Measurements from ENCODE around the gene LHCGR.

Gene LHCGR

DNA sequence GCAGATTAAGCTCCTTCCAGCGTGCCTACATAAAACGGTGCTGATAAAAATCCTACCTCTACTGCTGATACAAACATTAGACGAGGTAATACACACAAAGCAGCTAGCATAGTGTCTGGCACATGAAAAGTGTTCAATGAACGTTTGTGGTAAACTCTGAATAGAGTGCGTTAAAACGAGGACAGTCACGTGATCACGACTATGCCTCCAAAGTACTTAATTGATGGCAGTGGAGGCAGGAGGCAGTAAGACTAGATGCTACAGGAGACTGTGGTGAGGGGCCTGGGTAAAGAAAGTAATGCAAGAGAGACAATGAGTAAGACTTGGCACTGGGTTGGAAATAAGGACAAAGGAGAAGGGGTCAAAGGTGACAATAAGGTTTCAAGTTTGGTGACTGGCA, 32.1 kb upstream of the LHCGR start:
- no peak overlapping the region for H3K4me3 ChIP-seq (ENCODE audit: insufficient read depth, low read length, poor library complexity, severe bottlenecking)
- TF ChIP-seq EZH2phosphoT487 (conservative IDR thresholded peaks at IDR 0.05; ENCODE audit: low read length) = no peak
- TF ChIP-seq, protein P1, sequence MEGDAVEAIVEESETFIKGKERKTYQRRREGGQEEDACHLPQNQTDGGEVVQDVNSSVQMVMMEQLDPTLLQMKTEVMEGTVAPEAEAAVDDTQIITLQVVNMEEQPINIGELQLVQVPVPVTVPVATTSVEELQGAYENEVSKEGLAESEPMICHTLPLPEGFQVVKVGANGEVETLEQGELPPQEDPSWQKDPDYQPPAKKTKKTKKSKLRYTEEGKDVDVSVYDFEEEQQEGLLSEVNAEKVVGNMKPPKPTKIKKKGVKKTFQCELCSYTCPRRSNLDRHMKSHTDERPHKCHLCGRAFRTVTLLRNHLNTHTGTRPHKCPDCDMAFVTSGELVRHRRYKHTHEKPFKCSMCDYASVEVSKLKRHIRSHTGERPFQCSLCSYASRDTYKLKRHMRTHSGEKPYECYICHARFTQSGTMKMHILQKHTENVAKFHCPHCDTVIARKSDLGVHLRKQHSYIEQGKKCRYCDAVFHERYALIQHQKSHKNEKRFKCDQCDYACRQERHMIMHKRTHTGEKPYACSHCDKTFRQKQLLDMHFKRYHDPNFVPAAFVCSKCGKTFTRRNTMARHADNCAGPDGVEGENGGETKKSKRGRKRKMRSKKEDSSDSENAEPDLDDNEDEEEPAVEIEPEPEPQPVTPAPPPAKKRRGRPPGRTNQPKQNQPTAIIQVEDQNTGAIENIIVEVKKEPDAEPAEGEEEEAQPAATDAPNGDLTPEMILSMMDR (IDR thresholded peaks at IDR 0.05; ENCODE audit: insufficient read depth, low read length, poor library complexity, severe bottlenecking) = no peak
- no peak overlapping the region for H3K4me2 ChIP-seq (ENCODE audit: low read depth, low read length, poor library complexity, severe bottlenecking)
- H4K20me1 ChIP-seq (ENCODE audit: low read depth, low read length) = no peaks in the 10 kb centered on the region
- no peaks in the 10 kb centered on the region for H3K36me3 ChIP-seq (ENCODE audit: low read length)
- H3F3A ChIP-seq (ENCODE audit: insufficient read depth) = no peaks in the 10 kb centered on the region
- no peak overlapping the region for H2AFZ ChIP-seq (ENCODE audit: low read depth, low read length, severe bottlenecking)
- H3K9ac ChIP-seq (ENCODE audit: low read length) = no peak overlapping the region
- H3K27me3 ChIP-seq (ENCODE audit: low read length) = no peaks in the 10 kb centered on the region
- H3K9me2 ChIP-seq (replicated peaks; ENCODE audit: insufficient read depth, low read length) = no peaks in the 10 kb centered on the region
- no peak overlapping the region for H3K27ac ChIP-seq (ENCODE audit: low read depth, low read length)
- no peaks in the 10 kb centered on the region for H3K9me3 ChIP-seq (ENCODE audit: insufficient read depth, low read length)
- H3K79me2 ChIP-seq (ENCODE audit: insufficient read depth, low read length) = no peaks in the 10 kb centered on the region

DNA sequence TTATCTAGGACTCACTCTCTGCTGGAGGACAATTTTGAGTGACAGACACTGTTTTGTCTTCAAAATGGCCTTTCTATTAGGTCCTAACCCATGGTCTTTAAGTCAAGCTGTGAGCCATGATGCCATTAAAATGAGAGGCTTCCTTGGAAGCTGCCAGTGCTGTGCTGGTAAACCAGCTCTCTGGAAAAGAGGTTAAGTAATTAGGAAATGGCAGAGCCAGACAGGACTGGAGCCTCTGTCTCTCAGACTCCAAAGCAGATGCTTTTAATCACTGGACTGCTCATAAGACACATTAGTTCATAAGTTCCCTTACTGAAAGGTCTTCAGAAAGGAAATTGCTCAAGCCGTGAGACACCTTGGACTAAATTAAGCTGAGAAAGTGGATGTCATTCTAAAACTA, 25.8 kb upstream of the LHCGR start:
- no peaks in the 10 kb centered on the region for H3K27me3 ChIP-seq (ENCODE audit: low read length)
- H3K27ac ChIP-seq (ENCODE audit: low read depth, low read length) = no peak overlapping the region
- no peak overlapping the region for H3K4me3 ChIP-seq (ENCODE audit: insufficient read depth, low read length, poor library complexity, severe bottlenecking)
- no peak overlapping the region for H3K4me2 ChIP-seq (ENCODE audit: low read depth, low read length, poor library complexity, severe bottlenecking)
- no peaks in the 10 kb centered on the region for H3K9me2 ChIP-seq (replicated peaks; ENCODE audit: insufficient read depth, low read length)
- no peak overlapping the region for H3K9ac ChIP-seq (ENCODE audit: low read length)
- H2AFZ ChIP-seq (ENCODE audit: low read depth, low read length, severe bottlenecking) = no peak overlapping the region
- H4K20me1 ChIP-seq (ENCODE audit: low read depth, low read length) = no peaks in the 10 kb centered on the region
- H3K79me2 ChIP-seq (ENCODE audit: insufficient read depth, low read length) = no peaks in the 10 kb centered on the region
- TF ChIP-seq EZH2phosphoT487 (conservative IDR thresholded peaks at IDR 0.05; ENCODE audit: low read length) = no peak
- TF ChIP-seq, protein P1 (IDR thresholded peaks at IDR 0.05; ENCODE audit: insufficient read depth, low read length, poor library complexity, severe bottlenecking) = no peak
- no peaks in the 10 kb centered on the region for H3K36me3 ChIP-seq (ENCODE audit: low read length)
- no peaks in the 10 kb centered on the region for H3F3A ChIP-seq (ENCODE audit: insufficient read depth)
- H3K9me3 ChIP-seq (ENCODE audit: insufficient read depth, low read length) = no peaks in the 10 kb centered on the region

DNA sequence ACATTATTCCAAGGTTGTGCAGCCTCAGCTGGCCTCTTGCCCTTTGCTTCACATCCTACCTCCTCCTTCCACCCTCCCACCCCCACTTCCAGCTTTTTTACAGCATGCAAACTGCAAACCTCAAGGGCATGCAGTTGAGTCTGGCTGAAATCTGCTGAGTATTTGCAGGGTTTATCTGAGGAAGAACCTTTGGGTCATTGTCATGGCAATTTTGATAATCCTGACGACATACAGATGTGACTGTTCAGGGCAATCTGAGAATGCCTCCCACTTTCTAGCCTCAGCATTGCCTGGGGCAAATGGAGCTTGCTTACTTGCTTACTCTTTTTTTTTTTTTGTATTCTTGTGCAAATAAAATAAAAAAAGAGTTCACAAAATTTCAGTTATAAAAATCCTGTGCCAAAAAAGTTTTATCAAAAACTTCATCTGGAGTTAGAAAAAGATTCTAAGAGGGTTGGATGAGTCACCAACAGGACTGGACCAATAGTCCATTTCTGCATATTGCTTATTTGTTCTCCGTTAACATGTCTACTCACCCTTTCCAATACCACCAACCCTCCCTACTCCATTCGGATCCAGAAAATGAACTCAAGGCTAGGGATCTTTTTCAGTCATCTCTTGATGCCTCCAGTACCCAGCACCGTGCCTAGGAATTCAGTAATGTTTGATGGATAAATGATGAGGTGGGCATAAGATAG, 23.6 kb upstream of the LHCGR start:
- no peaks in the 10 kb centered on the region for H4K20me1 ChIP-seq (ENCODE audit: low read depth, low read length)
- H3F3A ChIP-seq (ENCODE audit: insufficient read depth) = no peaks in the 10 kb centered on the region
- H3K79me2 ChIP-seq (ENCODE audit: insufficient read depth, low read length) = no peaks in the 10 kb centered on the region
- no peak overlapping the region for H2AFZ ChIP-seq (ENCODE audit: low read depth, low read length, severe bottlenecking)
- H3K9ac ChIP-seq (ENCODE audit: low read length) = no peak overlapping the region
- H3K4me3 ChIP-seq (ENCODE audit: insufficient read depth, low read length, poor library complexity, severe bottlenecking) = no peak overlapping the region
- no peaks in the 10 kb centered on the region for H3K9me2 ChIP-seq (replicated peaks; ENCODE audit: insufficient read depth, low read length)
- H3K9me3 ChIP-seq (ENCODE audit: insufficient read depth, low read length) = no peaks in the 10 kb centered on the region
- no peaks in the 10 kb centered on the region for H3K27me3 ChIP-seq (ENCODE audit: low read length)
- TF ChIP-seq, protein P1 (IDR thresholded peaks at IDR 0.05; ENCODE audit: insufficient read depth, low read length, poor library complexity, severe bottlenecking) = no peak
- no peak for TF ChIP-seq EZH2phosphoT487 (conservative IDR thresholded peaks at IDR 0.05; ENCODE audit: low read length)
- H3K27ac ChIP-seq (ENCODE audit: low read depth, low read length) = no peak overlapping the region
- no peaks in the 10 kb centered on the region for H3K36me3 ChIP-seq (ENCODE audit: low read length)
- H3K4me2 ChIP-seq (ENCODE audit: low read depth, low read length, poor library complexity, severe bottlenecking) = no peak overlapping the region
